Activated CD8-positive, alpha-beta memory T cell treated with anti-CD3 and anti-CD28 coated beads for 48 hours (primary cell): Measurements from ENCODE around the gene PAPOLB.
"Not testable (repeated sequence)": the region's sequence is repeated elsewhere in the genome, so short reads cannot be mapped to it uniquely, and the experiment has no call there.

Source experiments
- DNase-seq, 3 experiments: peaks; one replicate each; pipeline ENCODE4 v3.0.0-alpha.2; 2020; ENCODE audit warnings: low read depth in 2 of 3, low spot score in 2 of 3

The PAPOLB gene

GRCh38 chr7:4861673-4862072 is at the start of gene PAPOLB:
Gene PAPOLB, minus strand, starts transcription at chr7:4862030. Its CDS starts 220 bp downstream, at chr7:4861810.
- DNase-seq, result peak in 1 of 3 experiments; percentile 23

GRCh38 chr7:4911111-4911828 is 49.4 kb upstream of the PAPOLB start:
- DNase-seq, result no peak

- DNase-seq, result no peak
These were observed 44.9 kb upstream of the PAPOLB start for GRCh38 chr7:4906682-4907081.

- no peak for DNase-seq
These were observed 43.3 kb upstream of the PAPOLB start for GRCh38 chr7:4905171-4905570.

- DNase-seq, result no peak
These were observed 42.5 kb upstream of the PAPOLB start for GRCh38 chr7:4904346-4904745.

- DNase-seq, result no peak
These were observed 33.9 kb upstream of the PAPOLB start for GRCh38 chr7:4895766-4896165.

- no peak for DNase-seq
These were observed 32.7 kb upstream of the PAPOLB start for GRCh38 chr7:4894482-4894881.

- no peak for DNase-seq
These were observed 32.2 kb upstream of the PAPOLB start for GRCh38 chr7:4893929-4894475.

- not testable (repeated sequence) for DNase-seq
These were observed 31.4 kb upstream of the PAPOLB start for GRCh38 chr7:4893188-4893587.

GRCh38 chr7:4891522-4891921 is 29.7 kb upstream of the PAPOLB start:
- DNase-seq, result not testable (repeated sequence)

- DNase-seq, result no peak
These were observed 27.9 kb upstream of the PAPOLB start for GRCh38 chr7:4889682-4890081.

GRCh38 chr7:4888161-4888560 is 26.3 kb upstream of the PAPOLB start:
- no peak for DNase-seq

GRCh38 chr7:4886671-4887070 is 24.8 kb upstream of the PAPOLB start:
- no peak for DNase-seq

GRCh38 chr7:4885317-4885807 is 23.5 kb upstream of the PAPOLB start:
- DNase-seq, result no peak

- no peak for DNase-seq
These were observed 22.3 kb upstream of the PAPOLB start for GRCh38 chr7:4884164-4884563.

GRCh38 chr7:4883372-4884144 is 21.7 kb upstream of the PAPOLB start, which contains the start of gene RADIL:
Gene RADIL, minus strand, starts transcription at chr7:4883716. Its CDS starts 5,577 bp downstream, at chr7:4878139.
- peak; percentile 78 to 92 (median 87) for DNase-seq

- DNase-seq, result no peak
These were observed 21.2 kb upstream of the PAPOLB start for GRCh38 chr7:4883033-4883371.

GRCh38 chr7:4882169-4883032 is 20.6 kb upstream of the PAPOLB start:
- no peak for DNase-seq

- no peak for DNase-seq
These were observed 18.4 kb upstream of the PAPOLB start for GRCh38 chr7:4880218-4880617.

- DNase-seq, result no peak
These were observed 17.7 kb upstream of the PAPOLB start for GRCh38 chr7:4879396-4880081.
